NCI-H1694 (cell line): ENCODE measurements around the gene LTBP1.

Experiments
- DNase-seq: peaks from one replicate; lab custom pipeline; 2025; lab: John Stamatoyannopoulos, UW

LTBP1 gene

GRCh38 chr2:33197198-33197938, 250.6 kb downstream of the LTBP1 start:
- no peak for DNase-seq

- no peak for DNase-seq
Observed at GRCh38 chr2:33202641-33203522, 256.1 kb downstream of the LTBP1 start.

GRCh38 chr2:33204945-33205344, 258.2 kb downstream of the LTBP1 start:
- no peak for DNase-seq

GRCh38 chr2:33205693-33206434, 259.1 kb downstream of the LTBP1 start:
- no peak for DNase-seq

- no peak for DNase-seq
Observed at GRCh38 chr2:33207151-33207740, 260.5 kb downstream of the LTBP1 start.

- no peak for DNase-seq
Observed at GRCh38 chr2:33208400-33208799, 261.6 kb downstream of the LTBP1 start.

- DNase-seq, result no peak
Observed at GRCh38 chr2:33209976-33210375, 263.2 kb downstream of the LTBP1 start.

GRCh38 chr2:33210626-33211025, 263.9 kb downstream of the LTBP1 start:
- no peak for DNase-seq

- DNase-seq, result no peak
Observed at GRCh38 chr2:33212151-33212550, 265.4 kb downstream of the LTBP1 start.

GRCh38 chr2:33213244-33213643, 266.5 kb downstream of the LTBP1 start:
- DNase-seq, result no peak

- no peak for DNase-seq
Observed at GRCh38 chr2:33213648-33214047, 266.9 kb downstream of the LTBP1 start.

GRCh38 chr2:33214436-33214835, 267.7 kb downstream of the LTBP1 start:
- DNase-seq, result no peak

- no peak for DNase-seq
Observed at GRCh38 chr2:33214857-33215256, 268.1 kb downstream of the LTBP1 start.

- DNase-seq, result no peak
Observed at GRCh38 chr2:33215299-33215698, 268.5 kb downstream of the LTBP1 start.

- no peak for DNase-seq
Observed at GRCh38 chr2:33215983-33216382, 269.2 kb downstream of the LTBP1 start.

- no peak for DNase-seq
Observed at GRCh38 chr2:33216508-33217182, 269.9 kb downstream of the LTBP1 start.

GRCh38 chr2:33217406-33217805, 270.7 kb downstream of the LTBP1 start:
- DNase-seq, result no peak

- DNase-seq, result no peak
Observed at GRCh38 chr2:33219114-33219513, 272.4 kb downstream of the LTBP1 start.

GRCh38 chr2:33219850-33220275, 273.1 kb downstream of the LTBP1 start:
- DNase-seq, result no peak

GRCh38 chr2:33220533-33220932, 273.8 kb downstream of the LTBP1 start:
- no peak for DNase-seq

- DNase-seq, result no peak
Observed at GRCh38 chr2:33221046-33221784, 274.5 kb downstream of the LTBP1 start.
